ENCODE data around the gene ELN. TPM values are rescaled to one million over a fixed set of nuclear protein-coding genes. Genes with fewer than 3 reads are reported as not detected.

The ELN gene
- total and polyA plus RNA-seq, 2 of the 8 experiments (the other 6 are each of a cell fraction or from before 2014, with no cell fraction given), result 5.1 to 5.6 TPM

DNA sequence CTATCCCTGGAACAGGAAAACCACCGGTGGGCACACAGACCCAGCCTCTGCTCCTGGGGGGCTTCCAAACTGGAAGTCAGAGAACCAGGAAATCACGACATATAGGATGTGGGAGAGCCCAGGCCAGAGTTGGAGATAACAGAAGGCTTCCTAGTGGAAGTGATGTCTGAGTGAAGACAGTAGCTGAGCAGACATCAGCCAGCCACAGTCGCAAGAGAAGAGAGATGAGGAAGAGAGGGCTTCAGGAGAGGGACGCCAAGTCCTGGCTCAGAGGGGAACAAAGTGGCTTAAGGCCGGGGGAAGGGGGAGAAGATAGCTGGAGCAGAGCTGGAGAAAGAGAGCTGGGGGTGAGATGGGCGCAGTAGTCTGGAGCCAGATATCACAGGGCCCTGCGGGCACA is 30.9 kb upstream of the ELN start:
- H3K23ac ChIP-seq (ENCODE audit: insufficient read length), result no peak overlapping the region
- H3K36me3 ChIP-seq (ENCODE audit: control insufficient read depth in 2 of 4, insufficient read depth in 4 of 4, low read length in 3 of 4), result no peaks in the 10 kb centered on the region
- H3K23me2 ChIP-seq (ENCODE audit: low read depth, low read length), result no peaks in the 10 kb centered on the region
- no peak overlapping the region for H2AFZ ChIP-seq (ENCODE audit: low read length)
- H3K79me2 ChIP-seq (ENCODE audit: control insufficient read depth in 1 of 2, insufficient read depth in 2 of 2, low read length in 2 of 2), result no peaks in the 10 kb centered on the region
- no peak overlapping the region for H3K18ac ChIP-seq (ENCODE audit: extremely low read depth, low read length)
- no peaks in the 10 kb centered on the region for H4K20me1 ChIP-seq (replicated peaks in 1 of 2; ENCODE audit: control insufficient read depth in 1 of 2, insufficient read depth in 2 of 2, low read length in 2 of 2)
- H2BK20ac ChIP-seq (ENCODE audit: low read length), result no peak overlapping the region
- 90% methylated on average over 6 of the region's 7 CpGs; no CpG with 5 or more reads in 1 of the 2 experiments for WGBS, 2 experiments (ENCODE audit: extremely low coverage in 1 of 2, insufficient coverage in 1 of 2, insufficient read length in 1 of 2, insufficient replicate concordance in 2 of 2, low coverage in 1 of 2, low lambda C conversion rate in 2 of 2, missing lambda C conversion rate in 1 of 2)
- no peak overlapping the region for H3K4me2 ChIP-seq (ENCODE audit: insufficient read depth in 1 of 2, low read depth in 2 of 2, low read length in 2 of 2)
- no peak overlapping the region for H3K4ac ChIP-seq (replicated peaks; ENCODE audit: insufficient read length, low read depth, low read length)
- 0 out of 2 replicates have a peak overlapping the region, but pooled peaks have one; percentile 13 for H2AK5ac ChIP-seq (ENCODE audit: low read depth, low read length)
- no peak overlapping the region for H2BK5ac ChIP-seq (ENCODE audit: low read depth, low read length)
- no peak overlapping the region for H3K9ac ChIP-seq (replicated peaks in 1 of 4; ENCODE audit: extremely low read depth in 1 of 4, low read depth in 3 of 4, low read length in 3 of 4)
- ChIA-PET CTCF (ENCODE audit: partially characterized antibody) (interaction anchor here (0.7 to 5.1 kb wide), 8 partner anchors 15 to 127 kb away, joined by 3 to 28 read pairs (median 3); partner anchors contain the start of gene ELN), POLR2A (ENCODE audit: partially characterized antibody) (interaction anchor here (0.7 kb wide), 1 partner anchor 65 kb away, joined by 4 read pairs; no protein-coding TSS in a partner anchor)
- no peaks in the 10 kb centered on the region for H3K27me3 ChIP-seq (replicated peaks in 1 of 4; ENCODE audit: control insufficient read depth in 3 of 4, extremely low read depth in 1 of 4, insufficient read depth in 3 of 4, low read length in 3 of 4)
- H3K4me1 ChIP-seq (replicated peaks in 1 of 4; ENCODE audit: control insufficient read depth in 3 of 4, insufficient read depth in 4 of 4, low read length in 3 of 4), result no peaks in the 10 kb centered on the region
- H4K91ac ChIP-seq (replicated peaks; ENCODE audit: insufficient read length, low read length), result no peak overlapping the region
- no peak overlapping the region for H2BK12ac ChIP-seq (ENCODE audit: low read depth, low read length)
- no peak overlapping the region for H4K5ac ChIP-seq (ENCODE audit: insufficient read length, low read depth, low read length)
- FAIRE-seq (no peak), DNase-seq (ENCODE audit: low read depth in 1 of 2, low spot score in 2 of 2) (no peak)
- no peak overlapping the region for H2BK120ac ChIP-seq (replicated peaks; ENCODE audit: low read depth, low read length)
- H3K27ac ChIP-seq (ENCODE audit: low read depth, low read length), result no peak overlapping the region
- H3K14ac ChIP-seq (ENCODE audit: insufficient read length), result no peak overlapping the region
- peaks cover 3 to 11% of the 10 kb centered on the region in 2 experiments; a peak in 2 of 4 replicates for H3K9me3 ChIP-seq (ENCODE audit: insufficient read depth in 2 of 2, low read depth in 1 of 2, low read length in 1 of 2)
- no peak overlapping the region for H4K8ac ChIP-seq (ENCODE audit: extremely low read depth, insufficient read depth, low read length)
- no peak overlapping the region for H2BK15ac ChIP-seq (ENCODE audit: low read length)
- H3K56ac ChIP-seq (replicated peaks; ENCODE audit: insufficient read length, low read depth, low read length), result no peak overlapping the region
- H3K4me3 ChIP-seq (ENCODE audit: extremely low read depth in 1 of 4, insufficient read depth in 2 of 4, low read depth in 3 of 4, low read length in 4 of 4), result no peak overlapping the region
- no peaks in the 10 kb centered on the region for H3K79me1 ChIP-seq (ENCODE audit: low read depth, low read length)
